GM08714 (cell line): ENCODE measurements around the gene SPATA9.
"Not testable (repeated sequence)": the region's sequence is repeated elsewhere in the genome, so short reads cannot be mapped to it uniquely, and the experiment has no call there.

Source experiments
- H3K4me3 ChIP-seq: fragments of 200-500 bp; sonication (Bioruptor generic); 2 replicates; pipeline ENCODE4 v1.5.1; 2014; ENCODE audit warnings: mild to moderate bottlenecking, low read length, inconsistent platforms
- ZNF274 ChIP-seq: IDR thresholded peaks from 2 replicates; pipeline ENCODE4 v1.6.1; 2012; ENCODE audit warnings: mild to moderate bottlenecking, low read depth, low read length

The SPATA9 gene

DNA sequence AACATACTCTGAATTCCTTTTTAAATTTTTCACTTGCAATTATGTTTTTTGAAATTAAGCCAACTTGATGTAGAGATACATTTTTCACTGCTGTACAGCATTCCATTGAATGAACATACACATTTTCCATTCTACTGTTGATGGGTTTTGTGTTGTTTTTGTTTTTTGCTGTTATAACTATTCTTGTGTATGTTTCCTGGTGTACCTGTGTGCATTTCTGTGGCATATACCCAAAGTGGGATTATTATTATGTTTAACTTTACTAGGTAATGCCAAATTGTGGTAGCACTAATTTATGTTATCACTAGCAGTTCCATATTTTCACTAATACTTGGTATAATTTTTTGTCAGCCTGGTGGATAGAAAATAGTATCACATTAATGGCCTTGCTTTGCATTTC lies 33.5 kb downstream of the SPATA9 start:
- no peak for TF ChIP-seq ZNF274
- H3K4me3 ChIP-seq, result no peak overlapping the region

DNA sequence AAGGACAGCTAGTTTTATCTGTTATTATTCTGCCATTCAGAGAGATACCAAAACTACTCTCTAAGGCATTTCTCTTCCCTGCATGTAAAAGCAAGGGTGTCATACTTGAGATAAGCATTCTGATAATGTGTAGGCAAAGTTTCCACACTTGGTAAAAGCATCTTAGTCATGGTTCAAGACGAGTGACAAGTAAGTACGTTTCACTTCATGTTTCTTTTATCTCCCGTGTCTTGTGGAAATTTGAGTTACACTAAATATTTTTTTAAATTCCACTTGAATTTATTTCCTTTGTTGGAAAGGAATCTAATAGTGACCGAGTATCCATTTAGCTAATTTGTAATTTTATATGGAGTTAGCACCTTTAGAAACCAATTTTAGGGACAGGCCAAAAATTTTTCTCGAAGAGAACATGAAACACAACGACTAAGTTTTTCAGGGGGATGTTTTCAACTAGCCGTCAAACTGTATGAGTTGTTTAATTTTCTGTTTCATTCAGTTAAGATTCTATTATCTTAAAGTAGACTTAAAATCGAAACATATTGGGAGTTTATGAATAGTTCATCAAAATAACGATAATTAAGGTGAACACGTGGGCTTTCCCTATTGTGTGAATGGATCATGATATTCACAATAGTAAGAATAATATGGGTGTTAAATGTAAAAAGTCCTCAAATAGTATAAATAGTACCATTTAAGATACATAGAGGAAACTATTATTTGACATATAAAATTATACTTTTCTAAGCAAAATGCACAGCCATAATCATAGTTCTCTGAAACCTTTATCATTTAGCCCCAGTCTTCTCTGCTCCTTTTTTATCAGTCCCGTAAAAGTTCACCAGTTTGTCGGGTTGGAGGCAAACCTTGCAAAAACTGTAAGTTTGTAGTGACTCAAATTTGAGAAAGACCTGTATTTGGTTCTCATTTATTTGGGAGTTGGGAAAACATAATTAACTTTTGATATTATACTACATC lies 34.6 kb downstream of the SPATA9 start:
- H3K4me3 ChIP-seq, result no peak overlapping the region
- TF ChIP-seq ZNF274, result no peak

DNA sequence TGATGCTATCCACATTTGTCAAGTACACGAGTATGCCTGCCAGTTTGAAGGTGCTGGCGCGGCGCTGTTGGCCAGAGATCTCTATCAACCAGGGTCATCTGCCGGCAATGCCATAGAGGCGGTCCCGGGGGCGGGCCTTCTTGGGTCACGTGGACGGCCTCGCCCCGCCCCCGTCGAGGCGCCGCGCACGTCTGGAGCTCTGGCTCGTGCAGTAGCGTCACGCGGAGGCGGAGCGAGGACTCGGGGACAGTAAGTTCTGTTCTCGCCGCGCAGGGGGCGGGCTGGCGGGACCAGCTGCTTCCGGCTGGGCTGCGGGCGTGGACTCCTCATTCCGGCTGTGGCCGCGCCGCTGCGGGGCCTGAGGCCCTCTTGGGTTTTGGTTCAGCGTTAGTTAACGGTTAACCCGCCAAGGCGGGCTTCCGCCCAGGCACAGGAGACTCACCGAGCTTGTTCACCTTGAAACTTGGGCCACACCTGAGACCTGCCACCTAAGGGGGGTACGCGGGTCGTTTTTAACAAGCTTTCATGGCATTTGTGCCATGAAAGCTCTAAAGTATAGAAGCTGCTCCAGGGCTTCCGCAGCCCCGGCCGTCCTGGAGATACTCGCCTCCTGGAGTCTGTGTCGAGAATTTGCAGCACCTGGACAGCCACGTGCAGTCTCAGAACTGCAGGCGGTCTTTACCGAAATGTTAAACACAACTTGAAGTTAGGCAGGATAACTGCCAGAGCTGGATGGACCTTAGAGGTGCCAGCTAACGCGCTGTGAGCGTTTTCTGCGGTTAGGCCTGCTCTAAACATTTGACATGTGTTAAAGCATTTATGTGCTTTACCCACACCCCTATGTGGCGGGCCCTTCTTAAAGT lies 36.0 kb downstream of the SPATA9 start, which contains the start of gene RFESD:
RFESD (plus strand) TSS at position 209 of the 863 bp plus-strand sequence. CDS start 5,495 bp downstream, outside the sequence.
- H3K4me3 ChIP-seq, result peak within 1 kb of the TSS; percentile 56; the same call in 1 of the 2 replicates
- no peak for TF ChIP-seq ZNF274

DNA sequence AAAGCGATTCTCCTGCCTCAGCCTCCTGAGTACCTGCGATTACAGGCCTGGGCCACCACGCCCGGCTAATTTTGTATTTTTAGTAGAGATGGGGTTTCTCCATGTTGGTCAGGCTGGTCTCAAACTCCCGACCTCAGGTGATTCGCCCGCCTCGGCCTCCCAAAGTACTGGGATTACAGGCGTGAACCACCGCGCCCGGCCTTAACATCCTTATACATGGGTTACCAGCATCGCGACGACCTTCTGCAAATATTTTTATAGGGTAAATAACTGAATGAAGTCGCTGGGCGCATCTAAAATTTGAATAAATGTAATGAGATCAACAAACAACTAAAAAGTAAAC lies 36.6 kb downstream of the SPATA9 start:
- peak overlapping the region; percentile 5; the same call in 1 of the 2 replicates for H3K4me3 ChIP-seq

DNA sequence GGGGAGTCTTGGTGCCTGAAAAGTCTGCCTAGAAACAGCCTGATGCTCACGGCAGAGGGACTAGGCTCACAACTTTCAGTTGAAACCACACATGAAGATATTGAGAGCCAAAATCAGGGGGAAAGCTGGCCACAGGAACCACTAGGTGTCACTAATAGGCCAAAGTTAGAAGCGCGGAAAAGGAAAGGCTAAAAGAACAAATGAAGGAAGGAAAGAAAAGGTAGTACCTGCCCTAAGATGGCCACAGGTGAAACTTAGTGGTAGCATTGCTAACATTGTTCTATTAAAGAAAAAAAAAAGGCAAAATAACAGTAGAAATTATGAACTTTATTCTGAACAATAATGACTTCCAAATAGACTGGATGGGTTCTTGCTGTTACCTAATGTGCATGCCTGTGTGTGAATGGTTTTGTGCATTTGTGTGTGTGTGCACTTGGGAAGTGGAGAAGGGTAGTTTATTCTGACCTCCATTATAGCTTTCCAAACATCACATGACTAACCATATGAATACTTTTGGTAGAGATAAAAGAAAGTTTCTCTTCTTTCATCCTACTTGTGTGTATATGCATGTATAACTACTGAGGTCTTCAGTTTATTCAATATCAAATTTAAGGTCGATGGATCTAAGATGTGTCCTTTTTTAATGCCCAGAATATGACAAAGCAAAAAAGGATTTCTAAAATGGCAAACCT lies 38.3 kb downstream of the SPATA9 start:
- no peak overlapping the region for H3K4me3 ChIP-seq
- no peak for TF ChIP-seq ZNF274

DNA sequence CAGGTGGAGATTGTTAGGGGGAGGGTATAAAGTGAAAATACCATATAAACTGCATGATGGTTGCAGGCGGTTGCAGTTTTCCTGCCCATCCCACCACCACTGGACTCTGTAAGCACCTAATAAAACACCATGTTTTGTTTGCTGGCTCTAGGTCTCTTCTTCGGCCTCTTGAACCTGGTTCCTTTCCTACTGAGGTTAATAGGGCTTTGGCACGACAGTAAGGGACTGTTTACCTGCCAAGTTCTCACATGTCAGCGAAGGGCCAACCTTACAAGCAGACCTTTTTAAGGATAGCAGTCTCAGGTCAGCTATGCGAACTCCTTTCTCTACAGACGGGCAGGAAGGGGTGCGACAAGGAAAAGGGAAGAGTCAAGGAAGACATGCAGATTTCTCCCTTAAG lies 39.6 kb downstream of the SPATA9 start:
- H3K4me3 ChIP-seq, result no peak overlapping the region
- TF ChIP-seq ZNF274, result no peak

DNA sequence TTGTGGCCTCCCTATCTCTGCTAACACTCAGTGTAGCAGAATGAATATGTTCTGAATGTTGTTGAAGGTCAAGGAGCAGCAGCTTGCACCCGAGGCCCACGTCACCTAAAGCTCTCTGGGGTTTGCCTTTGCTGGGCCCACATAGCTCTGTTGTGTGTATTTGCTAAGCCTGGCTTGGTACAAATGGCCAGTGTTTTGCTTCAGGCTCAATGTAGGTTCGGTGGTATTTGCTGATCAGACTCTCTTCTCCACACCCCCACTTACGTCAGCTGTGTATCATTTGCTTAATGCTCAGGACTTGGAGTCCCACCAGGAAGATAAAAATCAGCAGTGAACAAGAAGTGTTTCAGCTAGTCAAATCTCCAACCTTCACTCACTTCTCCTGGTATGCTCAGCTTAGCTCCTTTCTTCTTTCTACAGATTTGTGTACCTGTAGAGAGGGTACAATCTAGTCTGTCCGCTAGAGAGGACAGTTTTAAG lies 41.0 kb downstream of the SPATA9 start:
- no peak for TF ChIP-seq ZNF274
- H3K4me3 ChIP-seq, result no peak overlapping the region

DNA sequence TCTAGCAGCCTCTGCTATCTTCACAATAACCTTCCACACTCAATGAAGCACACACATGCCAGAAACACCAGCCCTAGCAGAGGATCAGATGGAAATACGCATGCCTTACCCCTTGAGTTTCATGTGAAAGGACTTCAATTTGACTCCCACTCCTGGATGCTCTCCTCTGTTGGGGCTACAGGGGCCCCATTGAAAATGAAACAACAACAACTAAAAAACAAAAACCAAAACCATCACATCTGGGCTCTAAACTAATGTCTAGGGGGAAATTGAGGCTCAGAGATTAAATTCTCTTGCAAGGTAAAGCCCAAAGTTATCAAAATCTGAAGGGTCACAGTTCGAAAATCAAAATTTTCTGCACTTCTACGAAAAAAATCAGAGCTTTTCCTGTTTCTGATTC lies 44.2 kb downstream of the SPATA9 start:
- no peak overlapping the region; the same call in 1 of the 2 replicates for H3K4me3 ChIP-seq
- TF ChIP-seq ZNF274, result no peak

DNA sequence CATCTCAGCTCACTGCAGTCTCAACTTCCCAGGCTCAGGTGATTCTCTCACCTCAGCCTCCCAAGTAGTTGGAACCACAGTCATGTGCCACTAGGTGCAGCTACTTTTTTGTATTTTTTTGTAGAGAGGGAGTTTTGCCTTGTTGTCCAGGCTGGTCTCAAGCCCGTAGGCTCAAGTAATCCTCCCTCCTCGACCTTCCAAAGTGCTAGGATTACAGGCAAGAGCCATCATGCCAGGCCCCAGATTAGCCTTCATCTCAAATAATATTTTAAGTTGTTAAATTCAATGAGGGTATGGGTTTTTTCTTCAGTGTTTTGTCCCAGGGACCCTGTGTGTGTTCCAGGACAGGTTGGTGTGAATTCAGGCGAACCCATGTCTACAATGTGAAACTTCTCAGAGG lies 48.7 kb downstream of the SPATA9 start:
- no peak for TF ChIP-seq ZNF274
- H3K4me3 ChIP-seq, result no peak overlapping the region

DNA sequence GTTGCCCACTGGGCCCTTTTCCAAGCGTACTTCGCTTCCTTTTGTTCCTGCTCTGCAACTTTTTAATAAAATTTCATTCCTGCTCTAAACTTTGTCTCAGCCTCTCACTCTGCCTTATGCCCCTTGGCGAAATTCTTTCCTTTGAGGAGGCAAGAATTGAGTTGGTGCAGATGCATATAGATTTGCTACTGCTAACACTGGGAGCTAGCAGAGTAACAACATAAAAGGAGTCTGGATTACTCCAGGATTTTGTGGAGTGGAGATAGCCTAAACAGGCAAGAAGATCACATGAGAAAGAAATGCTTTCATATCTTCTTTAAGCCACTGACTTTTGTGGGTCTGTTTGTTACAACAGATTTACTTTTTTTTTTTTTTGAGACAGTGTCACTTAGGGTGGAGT lies 49.1 kb downstream of the SPATA9 start:
- no peak overlapping the region for H3K4me3 ChIP-seq
- no peak for TF ChIP-seq ZNF274

DNA sequence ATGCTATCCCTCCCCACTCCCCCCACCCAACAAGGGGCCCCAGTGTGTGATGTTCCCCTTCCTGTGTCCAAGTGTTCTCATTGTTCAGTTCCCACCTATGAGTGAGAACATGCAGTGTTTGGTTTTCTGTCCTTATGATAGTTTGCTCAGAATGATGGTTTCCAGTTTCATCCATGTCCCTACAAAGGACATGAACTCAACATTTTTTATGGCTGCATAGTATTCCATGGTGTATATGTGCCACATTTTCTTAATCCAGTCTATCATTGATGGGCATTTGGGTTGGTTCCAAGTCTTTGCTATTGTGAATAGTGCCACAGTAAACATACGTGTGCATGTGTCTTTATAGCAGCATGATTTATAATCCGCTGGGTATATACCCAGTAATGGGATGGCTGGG lies 49.8 kb downstream of the SPATA9 start:
- H3K4me3 ChIP-seq, result not testable (repeated sequence)

DNA sequence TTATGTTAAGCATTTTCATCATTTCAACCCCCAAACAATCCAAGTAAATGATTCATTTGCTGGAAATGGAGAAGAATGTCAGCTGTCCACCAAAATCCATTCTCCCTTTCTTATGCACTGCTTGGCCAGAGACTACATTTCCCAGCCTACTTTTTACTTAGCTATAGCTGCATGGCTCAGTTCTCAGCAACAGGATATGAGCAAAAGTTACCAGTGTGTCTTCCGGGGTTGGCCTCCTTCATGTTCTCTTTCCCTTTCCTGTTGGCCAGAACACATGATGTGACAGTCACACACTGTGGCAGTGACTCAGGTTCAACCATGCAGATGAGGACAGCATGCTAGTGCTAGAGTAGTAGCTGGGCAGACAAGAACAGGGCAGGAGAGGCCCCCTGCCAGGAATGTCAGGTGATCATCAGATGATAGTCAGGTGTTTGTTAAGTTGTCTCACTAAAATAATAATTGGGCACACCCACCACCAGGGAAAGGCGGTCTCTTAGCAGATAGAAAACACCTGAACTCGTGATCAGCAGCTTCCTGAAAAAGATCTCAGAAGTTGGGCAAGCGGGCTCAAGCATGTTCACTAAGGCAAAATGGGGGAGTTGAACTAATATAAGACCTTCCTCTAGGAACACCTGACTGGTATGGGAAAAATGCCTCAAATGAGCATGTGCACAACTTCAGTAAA lies 50.7 kb downstream of the SPATA9 start:
- TF ChIP-seq ZNF274, result no peak
- H3K4me3 ChIP-seq, result no peak overlapping the region

DNA sequence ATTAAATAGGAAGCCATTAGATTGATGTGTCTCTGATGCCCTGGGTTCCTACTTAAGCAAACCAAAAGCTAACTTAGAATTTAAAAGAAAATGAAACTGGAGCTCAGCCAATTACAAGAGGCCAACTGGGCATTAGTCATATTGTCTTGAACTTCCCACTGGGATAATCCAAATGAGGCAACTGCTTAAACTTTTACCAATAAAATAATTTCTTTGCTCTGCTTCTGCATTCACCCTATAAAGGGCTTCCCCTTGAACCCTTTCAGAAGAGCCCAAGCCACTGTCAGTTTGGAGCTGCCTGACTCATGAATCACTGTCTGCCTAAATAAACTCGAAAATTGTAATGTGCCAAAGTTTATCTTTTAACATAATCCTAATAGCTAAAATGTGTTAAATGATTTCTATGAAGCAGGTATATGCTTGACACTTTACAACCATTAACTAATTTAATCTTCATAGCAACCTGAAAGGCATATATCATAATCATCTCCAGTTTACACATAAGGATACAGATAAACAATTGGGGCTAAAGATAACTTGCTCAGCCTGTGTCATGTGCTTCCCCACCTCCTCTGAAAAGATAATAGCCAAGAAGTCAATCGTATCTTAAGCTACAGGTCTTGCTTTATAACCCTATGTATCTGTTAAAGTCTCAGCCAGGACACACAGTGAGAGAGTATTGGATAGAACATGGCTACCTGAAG lies 51.4 kb downstream of the SPATA9 start:
- H3K4me3 ChIP-seq, result no peak overlapping the region
- no peak for TF ChIP-seq ZNF274
